Adrenal gland (tissue), 12 donors: ENCODE measurements around the gene UBAP2L. TPM values are rescaled to one million over a fixed set of nuclear protein-coding genes. Genes with fewer than 3 reads are reported as not detected.
A peak's percentile ranks its signal among the peaks of the same experiment; 100 is the strongest.

Source experiments
- DNase-seq, 7 donors: peaks; one replicate each; pipeline ENCODE4 v3.0.0-alpha.2; 2019 to 2020
- H3K27ac ChIP-seq, 5 donors: fragments of 200-600 bp; sonication (generic) in 4 of 5; 1 replicate in 3 of 5; 2 replicates in 2 of 5; pipeline versions ENCODE4 v1.5.1 to v1.8.0; 2016 to 2020; ENCODE audit warnings: mild to moderate bottlenecking in 1 of 5
- H3K27me3 ChIP-seq: fragments of 200-600 bp; 2 replicates; pipeline ENCODE4 v1.8.0; 2021
- H3K36me3 ChIP-seq, 2 donors: fragments of 200-600 bp; replicated peaks in 1 of 2; 1 replicate in 1 of 2; 2 replicates in 1 of 2; pipeline versions ENCODE4 v1.5.1 to v1.8.0; 2018 to 2022
- H3K4me1 ChIP-seq, 2 donors: fragments of 200-600 bp; replicated peaks in 1 of 2; 1 replicate in 1 of 2; 2 replicates in 1 of 2; pipeline versions ENCODE4 v1.5.1 to v1.8.0; 2018 to 2021
- H3K4me3 ChIP-seq, 4 donors: fragments of 200-600 bp; sonication (generic) in 3 of 4; one replicate each; pipeline ENCODE4 v1.5.1; 2016 to 2018
- H3K9me3 ChIP-seq, 3 donors: fragments of 200-600 bp; sonication (generic) in 1 of 3; replicated peaks in 1 of 3; 1 replicate in 2 of 3; 2 replicates in 1 of 3; pipeline versions ENCODE4 v1.5.1 to v1.8.0; 2016 to 2021
- CTCF ChIP-seq, 6 experiments: fragments of 450-650 bp in 4 of 6; fragments of 200-600 bp in 2 of 6; sonication (generic) in 1 of 6; IDR thresholded peaks; 1 replicate in 5 of 6; 2 replicates in 1 of 6; pipeline versions ENCODE4 v1.5.1 to v1.8.0; 2016 to 2021; ENCODE audit warnings: antibody characterized with exemption in 6 of 6, mild to moderate bottlenecking in 2 of 6, moderate library complexity in 1 of 6
- POLR2A ChIP-seq, 2 donors: fragments of 450-650 bp; IDR thresholded peaks; one replicate each; pipeline ENCODE4 v1.6.1; 2017; ENCODE audit warnings: antibody characterized with exemption in 2 of 2, mild to moderate bottlenecking in 2 of 2, moderate library complexity in 1 of 2
- WGBS, 4 donors: extraction: QIAGEN DNeasy Blood & Tissue Kit in 2 of 4; methylation state at CpG; one replicate each; pipeline versions ENCODE4 v1.1.5 to v1.1.7; 2013 to 2017; 5-methylcytosine and 5-hydroxymethylcytosine counted together
- intact Hi-C, 2 donors: fragments of 100-400 bp; cut with DNase I; formaldehyde crosslinking; loops; one replicate each; pipeline versions ENCODE4 v1.14.1 to v1.15.0; 2022 to 2023
- polyA plus RNA-seq, 3 donors: library from polyadenylated mRNA; stranded (reverse); fragments of 200-250 nt in 2 of 3; fragments of 350-450 nt in 1 of 3; fragmentation: Illumina TruSeq in 1 of 3; extraction: RNeasy Lipid Tissue Mini Kit (QIAGEN cat#74804) in 1 of 3; gene quantifications; one replicate each; pipeline ENCODE4 v1.2.3, GENCODE V29; 2013 to 2014
- total RNA-seq, 9 donors: library from RNA; depleted of rRNA in 4 of 9; stranded (reverse); fragments of >200 nt in 4 of 9; fragments of 120-200 nt in 1 of 9; fragmentation: NEBNext Ultra II Directional in 1 of 9; extraction: Animal tissue kit (Norgen Biotek cat#: 25700) in 1 of 9; gene quantifications; one replicate each; pipeline versions ENCODE4 v1.1.0 to v1.2.4, GENCODE V29; 2013 to 2023
- donor health status: healthy with polysubstance abuse.
- donor health status: Bipolar disorder and iron deficiency.
- donor health status: DM: yes; HTN: yes; CAD: no.
- donor health status: DM: no; HTN: no; CAD: no.
- donor health status: DM: no; HTN: no; CAD: no.
- donor health status: DM: yes; HTN: yes; CAD: no.

Gene UBAP2L
- total and polyA plus RNA-seq, 12 donors: 51.0 to 185 (median 95.0) TPM

GRCh38 chr1:154218545-154218944 is 2.2 kb upstream of the UBAP2L start:
- H3K9me3 ChIP-seq: no peaks in the 10 kb centered on the region
- 73 to 85% (median 79%) methylated on average over 3 of the region's 3 CpGs for WGBS, 4 donors
- H3K4me3 ChIP-seq: peak overlapping the region in 1 of 4 donors; percentile 93
- H3K4me1 ChIP-seq: peaks cover 25 to 41% of the 10 kb centered on the region in 2 donors
- H3K27ac ChIP-seq: peak overlapping the region in 1 of 5 donors; percentile 100
- DNase-seq: no peak
- no peak for TF ChIP-seq POLR2A (IDR thresholded peaks at IDR 0.05)
- no peak for TF ChIP-seq CTCF (IDR thresholded peaks at IDR 0.05)
- intact Hi-C loops: no loop called here
- peaks cover 0 to 32% of the 10 kb centered on the region in 2 donors for H3K36me3 ChIP-seq
- H3K27me3 ChIP-seq: no peaks in the 10 kb centered on the region

GRCh38 chr1:154219541-154219940 is 1.2 kb upstream of the UBAP2L start:
- Histone ChIP-seq H3K27me3 (no peaks in the 10 kb centered on the region), H3K9me3 (no peaks in the 10 kb centered on the region), H3K4me1 (peaks cover 30 to 50% of the 10 kb centered on the region in 2 donors), H3K4me3 (peak overlapping the region in 3 of 4 donors; percentile 85 to 98 (median 93)), H3K27ac (peak overlapping the region; percentile 97 to 100 (median 100)), H3K36me3 (peaks cover 0 to 22% of the 10 kb centered on the region in 2 donors)
- DNase-seq: peak in 6 of 7 donors; percentile 33 to 74 (median 59)
- WGBS, 4 donors: 7 to 17% (median 11%) methylated on average over 5 of the region's 5 CpGs
- peak in 2 of 6 experiments; percentile 2 to 17 for TF ChIP-seq CTCF (IDR thresholded peaks at IDR 0.05)
- peak in 1 of 2 donors; percentile 65 for TF ChIP-seq POLR2A (IDR thresholded peaks at IDR 0.05)
- intact Hi-C loops: no loop called here

- intact Hi-C loops: no loop called here
- no peak for DNase-seq
- Histone ChIP-seq H3K4me3 (peak overlapping the region; percentile 1 to 93 (median 48)), H3K27me3 (no peaks in the 10 kb centered on the region), H3K27ac (peak overlapping the region; percentile 86 to 100 (median 90)), H3K9me3 (no peaks in the 10 kb centered on the region), H3K36me3 (peaks cover 0 to 30% of the 10 kb centered on the region in 2 donors), H3K4me1 (peaks cover 30 to 57% of the 10 kb centered on the region in 2 donors)
- TF ChIP-seq POLR2A (IDR thresholded peaks at IDR 0.05) (no peak), CTCF (IDR thresholded peaks at IDR 0.05) (no peak)
- WGBS, 4 donors: 0 to 1% methylated on average over 6 to 32 of the region's 33 CpGs; no CpG with 5 or more reads in 2 of the 4 donors
These were observed 169 bp downstream of the UBAP2L start for GRCh38 chr1:154220970-154221277.

GRCh38 chr1:154221278-154222001 is 685 bp downstream of the UBAP2L start:
- Histone ChIP-seq H3K27ac (peak overlapping the region; percentile 86 to 100 (median 90)), H3K27me3 (no peaks in the 10 kb centered on the region), H3K4me1 (peaks cover 30 to 57% of the 10 kb centered on the region in 2 donors), H3K36me3 (peaks cover 0 to 35% of the 10 kb centered on the region in 2 donors), H3K4me3 (peak overlapping the region; percentile 1 to 93 (median 48)), H3K9me3 (no peaks in the 10 kb centered on the region)
- intact Hi-C loops: no loop called here
- TF ChIP-seq POLR2A (IDR thresholded peaks at IDR 0.05) (peak in 1 of 2 donors; percentile 7), CTCF (IDR thresholded peaks at IDR 0.05) (no peak)
- WGBS, 4 donors: 0 to 1% (median 0%) methylated on average over 10 to 28 of the region's 28 CpGs
- peak; percentile 61 to 81 (median 71) for DNase-seq
